ENCODE data around the gene TMPRSS3.

- TF ChIP-seq CTCF (conservative IDR thresholded peaks at IDR 0.05) (no peak), ZFX (IDR thresholded peaks at IDR 0.05) (no peak)
Measured at GRCh38 chr21:42409366-42409765, 13.5 kb upstream of the TMPRSS3 start.
